ENCODE data around the gene AEBP2. TPM values are rescaled to one million over a fixed set of nuclear protein-coding genes. Genes with fewer than 3 reads are reported as not detected.

The AEBP2 gene
- total RNA-seq, 2 donors from 2014 or later: 28.3 to 79.6 TPM

GRCh38 chr12:19443585-19443984, 4.3 kb downstream of the AEBP2 start:
- no peaks in the 10 kb centered on the region for H3K27me3 ChIP-seq (replicated peaks; ENCODE audit: insufficient read depth)
- no peak for ATAC-seq (ENCODE audit: insufficient number of reproducible peaks, low FRiP score, low read depth)
- no peak for DNase-seq (ENCODE audit: low spot score)
- H3K27ac ChIP-seq: no peak overlapping the region
- H3K9me3 ChIP-seq: no peaks in the 10 kb centered on the region
- H3K36me3 ChIP-seq: no peaks in the 10 kb centered on the region
- H3K4me1 ChIP-seq (ENCODE audit: control insufficient read depth in 1 of 2, low read depth in 2 of 2): peaks cover 16 to 45% of the 10 kb centered on the region in 2 donors
- no peak for TF ChIP-seq CTCF (IDR thresholded peaks at IDR 0.05)
- peak overlapping the region; percentile 38 for H3K4me3 ChIP-seq

GRCh38 chr12:19444097-19444496, 4.8 kb downstream of the AEBP2 start:
- H3K36me3 ChIP-seq: no peaks in the 10 kb centered on the region
- no peak for ATAC-seq (ENCODE audit: insufficient number of reproducible peaks, low FRiP score, low read depth)
- peak overlapping the region; percentile 38 for H3K4me3 ChIP-seq
- H3K27me3 ChIP-seq (replicated peaks; ENCODE audit: insufficient read depth): no peaks in the 10 kb centered on the region
- H3K27ac ChIP-seq: no peak overlapping the region
- DNase-seq (ENCODE audit: low spot score): no peak
- H3K9me3 ChIP-seq: no peaks in the 10 kb centered on the region
- no peak for TF ChIP-seq CTCF (IDR thresholded peaks at IDR 0.05)
- H3K4me1 ChIP-seq (ENCODE audit: control insufficient read depth in 1 of 2, low read depth in 2 of 2): peaks cover 21 to 51% of the 10 kb centered on the region in 2 donors

GRCh38 chr12:19447386-19447785, 8.1 kb downstream of the AEBP2 start:
- ATAC-seq (ENCODE audit: insufficient number of reproducible peaks, low FRiP score, low read depth) (no peak), DNase-seq (ENCODE audit: low spot score) (no peak)
- TF ChIP-seq CTCF (IDR thresholded peaks at IDR 0.05): no peak

GRCh38 chr12:19449814-19450213, 10.5 kb downstream of the AEBP2 start:
- no peaks in the 10 kb centered on the region for H3K27me3 ChIP-seq (replicated peaks; ENCODE audit: insufficient read depth)
- no peaks in the 10 kb centered on the region for H3K36me3 ChIP-seq
- DNase-seq (ENCODE audit: low spot score) (no peak), ATAC-seq (ENCODE audit: insufficient number of reproducible peaks, low FRiP score, low read depth) (no peak)
- H3K27ac ChIP-seq: peak overlapping the region; percentile 31 to 63
- H3K4me1 ChIP-seq (ENCODE audit: control insufficient read depth in 1 of 2, low read depth in 2 of 2): peaks cover 20 to 66% of the 10 kb centered on the region in 2 donors
- H3K9me3 ChIP-seq: no peaks in the 10 kb centered on the region
- no peak overlapping the region for H3K4me3 ChIP-seq
- no peak for TF ChIP-seq CTCF (IDR thresholded peaks at IDR 0.05)

More at GRCh38 chr12:19447386-19447785, 8.1 kb downstream of the AEBP2 start:
- Histone ChIP-seq H3K27ac (no peak overlapping the region), H3K9me3 (no peaks in the 10 kb centered on the region), H3K4me3 (no peak overlapping the region), H3K27me3 (replicated peaks; ENCODE audit: insufficient read depth) (no peaks in the 10 kb centered on the region), H3K4me1 (ENCODE audit: control insufficient read depth in 1 of 2, low read depth in 2 of 2) (peaks cover 35 to 71% of the 10 kb centered on the region in 2 donors), H3K36me3 (no peaks in the 10 kb centered on the region)

- TF ChIP-seq CTCF (IDR thresholded peaks at IDR 0.05): no peak
- H3K27ac ChIP-seq: peak overlapping the region; percentile 1 to 63
- no peaks in the 10 kb centered on the region for H3K9me3 ChIP-seq
- ATAC-seq (ENCODE audit: insufficient number of reproducible peaks, low FRiP score, low read depth) (no peak), DNase-seq (ENCODE audit: low spot score) (no peak)
- no peak overlapping the region for H3K4me3 ChIP-seq
- no peaks in the 10 kb centered on the region for H3K27me3 ChIP-seq (replicated peaks; ENCODE audit: insufficient read depth)
- no peaks in the 10 kb centered on the region for H3K36me3 ChIP-seq
- H3K4me1 ChIP-seq (ENCODE audit: control insufficient read depth in 1 of 2, low read depth in 2 of 2): peaks cover 20 to 66% of the 10 kb centered on the region in 2 donors
Measured at GRCh38 chr12:19450362-19450761, 11.1 kb downstream of the AEBP2 start.

Measured in thoracic aorta (tissue), 2 donors.